H1 (cell line): ENCODE results near the gene ACE. TPM values are rescaled to one million over a fixed set of nuclear protein-coding genes. Genes with fewer than 3 reads are reported as not detected.

ENCODE experiments used
- CTCF ChIA-PET: fragments of 300-600 bp; sonication (Branson Sonifier 250); formaldehyde crosslinking; loops from one replicate; lab custom pipeline; 2021; ENCODE audit not compliant: partially characterized antibody; lab: Charles Lee
- POLR2A ChIA-PET: fragments of 300-600 bp; sonication (Branson Sonifier 250); formaldehyde crosslinking; loops from one replicate; lab custom pipeline; 2021; ENCODE audit warnings: inconsistent platforms; ENCODE audit not compliant: partially characterized antibody; lab: Charles Lee
- DNase-seq, 2 experiments: peaks; one replicate each; pipeline versions ENCODE4 v3.0.0 to v3.0.0-alpha.2; 2010 to 2022; ENCODE audit warnings: low spot score in 2 of 2, low read depth in 1 of 2, mixed read lengths in 1 of 2
- FAIRE-seq: peaks from 2 replicates; lab custom pipeline; 2011; peaks lifted over from hg19 to GRCh38; lab: Jason Lieb, UNC
- H2AFZ ChIP-seq: 2 replicates; pipeline ENCODE4 v1.8.1; 2012; ENCODE audit warnings: low read length, inconsistent platforms
- H2AK5ac ChIP-seq: 2 replicates; pipeline ENCODE4 v1.6.1; 2013; ENCODE audit warnings: low read depth, low read length
- H2BK120ac ChIP-seq: replicated peaks from 2 replicates; pipeline ENCODE3; 2013; ENCODE audit warnings: low read depth, low read length, inconsistent platforms
- H2BK12ac ChIP-seq: 2 replicates; pipeline ENCODE4 v1.6.1; 2013; ENCODE audit warnings: low read depth, low read length
- H2BK15ac ChIP-seq: 2 replicates; pipeline ENCODE4 v1.6.1; 2013; ENCODE audit warnings: low read length
- H2BK20ac ChIP-seq: 2 replicates; pipeline ENCODE4 v1.6.1; 2013; ENCODE audit warnings: low read length
- H2BK5ac ChIP-seq: 2 replicates; pipeline ENCODE4 v1.6.1; 2013; ENCODE audit warnings: low read depth, low read length
- H3K14ac ChIP-seq: 2 replicates; pipeline ENCODE4 v1.6.1; 2013; ENCODE audit warnings: inconsistent platforms; ENCODE audit not compliant: insufficient read length
- H3K18ac ChIP-seq: 2 replicates; pipeline ENCODE4 v1.6.1; 2013; ENCODE audit warnings: low read length; ENCODE audit errors: extremely low read depth
- H3K23ac ChIP-seq: 2 replicates; pipeline ENCODE4 v1.6.1; 2013; ENCODE audit warnings: inconsistent platforms; ENCODE audit not compliant: insufficient read length
- H3K23me2 ChIP-seq: 2 replicates; pipeline ENCODE4 v1.6.1; 2013; ENCODE audit warnings: low read depth, low read length
- H3K27ac ChIP-seq: 2 replicates; pipeline ENCODE4 v1.6.1; 2011; ENCODE audit warnings: low read depth, low read length, inconsistent platforms
- H3K27me3 ChIP-seq, 4 experiments: replicated peaks in 1 of 4; 1 replicate in 1 of 4; 2 replicates in 3 of 4; pipeline versions ENCODE4 v1.6.1 to v1.8.1; 2011 to 2013; ENCODE audit warnings: low read length in 3 of 4, mild to moderate bottlenecking in 3 of 4, inconsistent platforms in 2 of 4, mixed read lengths in 2 of 4, moderate library complexity in 1 of 4; ENCODE audit not compliant: control insufficient read depth in 3 of 4, insufficient read depth in 3 of 4; ENCODE audit errors: extremely low read depth in 1 of 4
- H3K36me3 ChIP-seq, 4 experiments: 2 replicates each; pipeline versions ENCODE4 v1.6.1 to v1.8.1; 2011 to 2013; ENCODE audit warnings: mild to moderate bottlenecking in 4 of 4, low read length in 3 of 4, moderate library complexity in 2 of 4, control low read depth in 1 of 4, inconsistent platforms in 1 of 4; ENCODE audit not compliant: insufficient read depth in 4 of 4, control insufficient read depth in 2 of 4
- H3K4ac ChIP-seq: replicated peaks from 2 replicates; pipeline ENCODE3; 2013; ENCODE audit warnings: low read length, low read depth, mixed read lengths, inconsistent platforms; ENCODE audit not compliant: insufficient read length
- H3K4me1 ChIP-seq, 4 experiments: replicated peaks in 1 of 4; 1 replicate in 1 of 4; 2 replicates in 3 of 4; pipeline versions ENCODE4 v1.6.1 to v1.8.1; 2011 to 2013; ENCODE audit warnings: low read length in 3 of 4, inconsistent platforms in 2 of 4, mixed read lengths in 1 of 4; ENCODE audit not compliant: insufficient read depth in 4 of 4, control insufficient read depth in 3 of 4
- H3K4me2 ChIP-seq, 2 experiments: 2 replicates each; pipeline versions ENCODE4 v1.6.1 to v1.8.1; 2011 to 2013; ENCODE audit warnings: low read depth in 2 of 2, low read length in 2 of 2, control low read depth in 1 of 2, inconsistent platforms in 1 of 2, mild to moderate bottlenecking in 1 of 2; ENCODE audit not compliant: insufficient read depth in 1 of 2
- H3K4me3 ChIP-seq, 4 experiments: fragments of 200-600, 300-600 bp in 1 of 4; sonication (generic), shearing (Covaris generic), sonication (Bioruptor Twin) in 1 of 4; 2 replicates each; pipeline versions ENCODE4 v1.5.1 to v1.8.1; 2011 to 2016; ENCODE audit warnings: low read length in 4 of 4, low read depth in 3 of 4, control low read depth in 2 of 4, inconsistent platforms in 2 of 4, mild to moderate bottlenecking in 2 of 4, mixed read lengths in 1 of 4, moderate library complexity in 1 of 4; ENCODE audit not compliant: insufficient read depth in 2 of 4; ENCODE audit errors: extremely low read depth in 1 of 4
- H3K56ac ChIP-seq: replicated peaks from 2 replicates; pipeline ENCODE3; 2013; ENCODE audit warnings: low read depth, mild to moderate bottlenecking, mixed read lengths, low read length, inconsistent platforms; ENCODE audit not compliant: insufficient read length
- H3K79me1 ChIP-seq: 2 replicates; pipeline ENCODE4 v1.6.1; 2013; ENCODE audit warnings: low read depth, low read length, control low read depth
- H3K79me2 ChIP-seq, 2 experiments: 2 replicates each; pipeline versions ENCODE4 v1.6.1 to v1.8.1; 2012 to 2013; ENCODE audit warnings: low read length in 2 of 2, mild to moderate bottlenecking in 2 of 2, inconsistent platforms in 1 of 2; ENCODE audit not compliant: insufficient read depth in 2 of 2, control insufficient read depth in 1 of 2
- H3K9ac ChIP-seq, 4 experiments: replicated peaks in 1 of 4; 1 replicate in 1 of 4; 2 replicates in 3 of 4; pipeline versions ENCODE4 v1.6.1 to v1.8.1; 2011 to 2013; ENCODE audit warnings: low read depth in 3 of 4, low read length in 3 of 4, control low read depth in 2 of 4, mild to moderate bottlenecking in 2 of 4, moderate library complexity in 2 of 4, inconsistent platforms in 1 of 4; ENCODE audit errors: extremely low read depth in 1 of 4
- H3K9me3 ChIP-seq, 2 experiments: 2 replicates each; pipeline versions ENCODE4 v1.6.1 to v1.8.1; 2012 to 2013; ENCODE audit warnings: mild to moderate bottlenecking in 2 of 2, moderate library complexity in 2 of 2, control low read depth in 1 of 2, inconsistent platforms in 1 of 2, low read depth in 1 of 2, low read length in 1 of 2, mixed read lengths in 1 of 2; ENCODE audit not compliant: insufficient read depth in 2 of 2
- H4K20me1 ChIP-seq, 2 experiments: replicated peaks in 1 of 2; 2 replicates each; pipeline versions ENCODE3 to v1.8.1; 2011 to 2013; ENCODE audit warnings: inconsistent platforms in 2 of 2, low read length in 2 of 2, mild to moderate bottlenecking in 1 of 2; ENCODE audit not compliant: insufficient read depth in 2 of 2, control insufficient read depth in 1 of 2
- H4K5ac ChIP-seq: 2 replicates; pipeline ENCODE4 v1.6.1; 2013; ENCODE audit warnings: low read length, low read depth, mixed read lengths, inconsistent platforms; ENCODE audit not compliant: insufficient read length
- H4K8ac ChIP-seq: 2 replicates; pipeline ENCODE4 v1.8.0; 2013; ENCODE audit warnings: mild to moderate bottlenecking, moderate library complexity, low read length, inconsistent platforms; ENCODE audit not compliant: insufficient read depth; ENCODE audit errors: extremely low read depth
- H4K91ac ChIP-seq: replicated peaks from 2 replicates; pipeline ENCODE3; 2013; ENCODE audit warnings: low read length, mixed read lengths, inconsistent platforms; ENCODE audit not compliant: insufficient read length
- BACH1 ChIP-seq: IDR thresholded peaks from 2 replicates; pipeline ENCODE4 v1.6.1; 2012; ENCODE audit warnings: low read length, improper control_type of control experiment
- CEBPB ChIP-seq: IDR thresholded peaks from 2 replicates; pipeline ENCODE4 v1.6.1; 2012; ENCODE audit warnings: low read depth, low read length
- CTBP2 ChIP-seq: IDR thresholded peaks from 2 replicates; pipeline ENCODE4 v1.7.0; 2011; ENCODE audit warnings: borderline replicate concordance, mild to moderate bottlenecking, moderate library complexity, mixed read lengths, low read length; ENCODE audit not compliant: insufficient read depth, insufficient read length
- EZH2 ChIP-seq: fragments of 200-600 bp; sonication (generic); IDR thresholded peaks from 2 replicates; pipeline ENCODE4 v1.7.1; 2012; ENCODE audit warnings: low read depth, mild to moderate bottlenecking, moderate library complexity, low read length, inconsistent platforms; ENCODE audit not compliant: severe bottlenecking
- GABPA ChIP-seq: IDR thresholded peaks from 2 replicates; pipeline ENCODE4 v1.6.1; 2011; ENCODE audit warnings: mild to moderate bottlenecking, low read length, moderate library complexity, borderline replicate concordance; ENCODE audit not compliant: insufficient read depth
- HDAC6 ChIP-seq: IDR thresholded peaks from one replicate; pipeline ENCODE4 v1.7.1; 2012; ENCODE audit warnings: low read depth, mild to moderate bottlenecking, inconsistent platforms, low read length, moderate library complexity
- RAD21 ChIP-seq, 2 experiments: IDR thresholded peaks in 1 of 2; conservative IDR thresholded peaks in 1 of 2; 2 replicates each; pipeline ENCODE4 v1.6.1; 2011; ENCODE audit warnings: low read depth in 2 of 2, low read length in 2 of 2, improper control_type of control experiment in 1 of 2, inconsistent platforms in 1 of 2, mild to moderate bottlenecking in 1 of 2, moderate library complexity in 1 of 2
- SIX5 ChIP-seq: IDR thresholded peaks from 2 replicates; pipeline ENCODE4 v1.6.1; 2011; ENCODE audit warnings: mild to moderate bottlenecking, low read depth, low read length
- SP1 ChIP-seq: IDR thresholded peaks from 2 replicates; pipeline ENCODE4 v1.6.1; 2011; ENCODE audit warnings: low read depth, low read length
- TAF1 ChIP-seq: IDR thresholded peaks from 2 replicates; pipeline ENCODE4 v1.6.1; 2011; ENCODE audit warnings: mild to moderate bottlenecking, low read depth, low read length
- TAF7 ChIP-seq: optimal IDR thresholded peaks from 2 replicates; pipeline ENCODE3; 2011; ENCODE audit warnings: low read depth, mild to moderate bottlenecking, inconsistent platforms, low read length, moderate library complexity, borderline replicate concordance
- TBP ChIP-seq: IDR thresholded peaks from 2 replicates; pipeline ENCODE4 v1.6.1; 2011; ENCODE audit warnings: low read depth, low read length, improper control_type of control experiment
- WGBS, 2 experiments: shearing (Covaris generic) in 1 of 2; methylation state at CpG; one replicate each; pipeline versions ENCODE4 v1.1.6 to v1.1.7; 2013 to 2015; ENCODE audit warnings: low lambda C conversion rate in 2 of 2, mixed read lengths in 2 of 2, inconsistent platforms in 1 of 2, low coverage in 1 of 2, missing lambda C conversion rate in 1 of 2; ENCODE audit not compliant: insufficient replicate concordance in 2 of 2, insufficient coverage in 1 of 2, insufficient read length in 1 of 2; ENCODE audit errors: extremely low coverage in 1 of 2, missing lambda C conversion rate in 1 of 2; 5-methylcytosine and 5-hydroxymethylcytosine counted together
- polyA plus RNA-seq, 7 experiments: library from polyadenylated mRNA; depleted of rRNA in 3 of 7; stranded (reverse) in 5 of 7; unstranded in 2 of 7; fragments of >200 nt in 5 of 7; fragments of 200-250 nt in 2 of 7; gene quantifications; 1 replicate in 5 of 7; 2 replicates in 1 of 7; 4 replicates in 1 of 7; pipeline versions ENCODE4 v1.2.1 to v1.2.3, GENCODE V29; 2011 to 2013; ENCODE audit warnings: missing spikeins in 2 of 7, mixed read lengths in 2 of 7
- total RNA-seq: library from RNA; stranded (reverse); fragmentation: NEBNext Ultra II Directional; extraction: Animal tissue kit (Norgen Biotek cat#: 25700); gene quantifications from 2 replicates; pipeline ENCODE4 v1.2.1, GENCODE V29; 2021

ACE gene
- total and polyA plus RNA-seq, 2 of the 8 experiments (the other 6 are each of a cell fraction or from before 2014, with no cell fraction given), result 2.5 to 5.5 TPM

GRCh38 chr17:63463771-63464170, 13.1 kb upstream of the ACE start:
- H3K56ac ChIP-seq, result no peak overlapping the region
- H2AFZ ChIP-seq, result no peak overlapping the region
- no peak overlapping the region for H3K18ac ChIP-seq
- no peak overlapping the region for H2BK20ac ChIP-seq
- no peak for FAIRE-seq
- H4K91ac ChIP-seq, result no peak overlapping the region
- no peak overlapping the region for H4K5ac ChIP-seq
- H2BK12ac ChIP-seq, result no peak overlapping the region
- H3K79me1 ChIP-seq, result no peaks in the 10 kb centered on the region
- H3K23me2 ChIP-seq, result no peaks in the 10 kb centered on the region
- H3K4me3 ChIP-seq, result no peak overlapping the region
- no peak overlapping the region for H4K8ac ChIP-seq
- no peak overlapping the region for H3K23ac ChIP-seq
- no peaks in the 10 kb centered on the region for H3K9me3 ChIP-seq
- H4K20me1 ChIP-seq, result no peaks in the 10 kb centered on the region
- H2BK15ac ChIP-seq, result no peak overlapping the region
- no peaks in the 10 kb centered on the region for H3K79me2 ChIP-seq
- no peak for DNase-seq
- no peak overlapping the region for H3K14ac ChIP-seq
- WGBS, 2 experiments, result 63% methylated on average over 3 of the region's 3 CpGs; no CpG with 5 or more reads in 1 of the 2 experiments
- H3K4me1 ChIP-seq, result no peaks in the 10 kb centered on the region
- H3K4me2 ChIP-seq, result no peak overlapping the region
- no peak overlapping the region for H2BK5ac ChIP-seq
- TF ChIP-seq HDAC6 (no peak), TBP (no peak), BACH1 (no peak), CTBP2 (no peak), TAF1 (no peak), RAD21 (IDR thresholded peaks at IDR 0.05 in 1 of 2, conservative IDR thresholded peaks at IDR 0.05 in 1 of 2; ENCODE audit: low read depth in 2 of 2, low read length in 2 of 2) (no peak), EZH2 (no peak), SP1 (no peak), CEBPB (no peak), GABPA (no peak), SIX5 (no peak), TAF7 (no peak)
- H3K27ac ChIP-seq, result no peak overlapping the region
- no peak overlapping the region for H2AK5ac ChIP-seq
- H3K36me3 ChIP-seq, result no peaks in the 10 kb centered on the region
- no peak overlapping the region for H2BK120ac ChIP-seq
- ChIA-PET POLR2A (interaction anchor here (1.3 kb wide), 1 partner anchor 15 kb away, joined by 3 read pairs; no protein-coding TSS in a partner anchor), CTCF (interaction anchor here (1.1 to 27.9 kb wide), 2 partner anchors 10 to 27 kb away, joined by 4 to 758 read pairs; partner anchors contain the start of gene CYB561)
- no peak overlapping the region for H3K4ac ChIP-seq
- H3K9ac ChIP-seq, result no peak overlapping the region
- no peaks in the 10 kb centered on the region for H3K27me3 ChIP-seq
